Urothelium cell line (cell line): ENCODE measurements around the gene ACER1.
"Not testable (repeated sequence)": the region's sequence is repeated elsewhere in the genome, so short reads cannot be mapped to it uniquely, and the experiment has no call there.

Source experiments
- DNase-seq: peaks from one replicate; pipeline ENCODE4 v3.0.0; 2011; ENCODE audit warnings: low spot score, mixed read lengths
- FAIRE-seq: peaks from 2 replicates; lab custom pipeline; 2011; peaks lifted over from hg19 to GRCh38; lab: Jason Lieb, UNC

Gene ACER1, protein sequence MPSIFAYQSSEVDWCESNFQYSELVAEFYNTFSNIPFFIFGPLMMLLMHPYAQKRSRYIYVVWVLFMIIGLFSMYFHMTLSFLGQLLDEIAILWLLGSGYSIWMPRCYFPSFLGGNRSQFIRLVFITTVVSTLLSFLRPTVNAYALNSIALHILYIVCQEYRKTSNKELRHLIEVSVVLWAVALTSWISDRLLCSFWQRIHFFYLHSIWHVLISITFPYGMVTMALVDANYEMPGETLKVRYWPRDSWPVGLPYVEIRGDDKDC

DNA sequence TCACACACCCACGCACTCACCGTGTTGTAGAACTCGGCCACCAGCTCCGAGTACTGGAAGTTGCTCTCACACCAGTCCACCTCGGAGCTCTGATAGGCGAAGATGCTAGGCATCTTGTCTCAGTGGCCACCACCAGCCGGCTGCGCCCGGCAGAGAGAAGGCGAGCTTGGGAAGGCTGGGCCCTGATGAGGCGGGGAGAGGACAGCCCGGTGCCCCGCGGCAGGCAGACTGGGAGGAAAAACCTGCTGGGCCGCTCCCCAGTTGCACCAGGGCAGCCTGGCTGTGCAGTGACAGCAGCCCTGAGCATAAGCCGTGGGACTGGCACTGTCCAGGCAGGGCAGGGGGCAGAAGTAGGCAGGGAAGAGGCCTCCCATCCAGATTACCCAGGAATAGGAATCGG lies at the start of gene ACER1:
TSS of gene ACER1 (minus strand) at position 174 of the 400 bp plus-strand sequence. CDS start at position 113, 61 bp downstream.
- FAIRE-seq (no peak), DNase-seq (no peak)

GRCh38 chr19:6383188-6383587 lies 49.8 kb upstream of the ACER1 start:
- no peak for FAIRE-seq
- no peak for DNase-seq

- DNase-seq (no peak), FAIRE-seq (no peak)
These were observed 47.8 kb upstream of the ACER1 start for GRCh38 chr19:6381030-6381750.

- FAIRE-seq (no peak), DNase-seq (no peak)
These were observed 46.3 kb upstream of the ACER1 start for GRCh38 chr19:6379744-6380143.

GRCh38 chr19:6378486-6378885 lies 45.1 kb upstream of the ACER1 start:
- no peak for FAIRE-seq
- DNase-seq, result no peak

DNA sequence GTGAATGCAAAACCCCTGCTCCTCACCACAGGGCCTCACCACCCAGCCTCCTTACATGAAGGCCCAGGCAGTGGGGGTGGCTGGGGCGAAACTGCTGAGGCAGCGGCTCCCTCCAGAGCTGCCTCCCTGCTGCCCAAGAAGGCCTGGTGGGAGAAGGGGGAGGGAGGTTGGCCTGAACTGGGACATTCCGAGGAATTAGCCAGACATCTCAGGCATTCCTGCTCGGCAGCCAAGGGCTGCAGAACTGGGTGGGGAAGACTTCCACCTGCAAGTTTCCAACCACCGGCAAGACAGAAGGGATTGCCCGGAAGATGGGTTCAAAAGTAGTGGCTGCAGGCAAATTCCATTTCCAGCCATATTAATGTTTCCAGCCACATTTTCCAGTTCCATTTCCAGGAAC lies 44.6 kb upstream of the ACER1 start:
- no peak for FAIRE-seq
- DNase-seq, result no peak

DNA sequence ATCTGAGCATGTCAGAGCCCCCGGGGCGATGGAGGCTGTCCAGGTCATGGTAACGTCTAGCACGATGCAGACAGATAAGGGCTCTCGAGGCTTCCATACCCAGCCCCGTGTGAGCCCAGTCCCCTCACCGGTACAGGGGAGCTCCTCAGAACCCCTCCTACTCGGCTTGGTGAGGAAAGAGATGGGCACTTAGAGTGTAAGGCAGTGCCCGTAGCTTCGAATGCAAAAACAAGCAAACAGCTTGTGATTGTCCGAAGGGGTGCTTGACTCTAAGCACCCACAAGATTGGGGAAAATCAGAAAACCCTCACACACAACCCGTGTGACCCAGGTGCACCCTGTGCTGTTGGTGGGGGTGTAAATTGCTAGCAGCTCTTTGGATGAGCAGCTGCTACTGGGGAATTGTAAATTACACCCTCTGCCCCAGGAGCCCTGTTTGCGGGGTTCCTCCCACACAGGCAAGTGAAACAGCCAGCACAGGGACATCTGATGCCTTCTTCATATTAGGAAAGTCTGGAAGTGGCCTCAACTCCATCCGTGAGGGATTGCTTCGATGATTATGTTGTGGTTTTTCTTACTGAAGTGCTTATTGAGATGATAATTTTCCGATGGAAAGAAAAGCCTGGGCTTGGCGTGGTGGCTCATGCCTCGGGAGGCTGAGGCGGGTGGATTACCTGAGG lies 43.2 kb upstream of the ACER1 start:
- DNase-seq (no peak), FAIRE-seq (no peak)

- no peak for FAIRE-seq
These were observed 42.1 kb upstream of the ACER1 start, which contains the start of gene PSPN for GRCh38 chr19:6375411-6376010. Gene PSPN, minus strand, starts transcription at chr19:6375933. Its CDS starts 84 bp downstream, at chr19:6375849.

DNA sequence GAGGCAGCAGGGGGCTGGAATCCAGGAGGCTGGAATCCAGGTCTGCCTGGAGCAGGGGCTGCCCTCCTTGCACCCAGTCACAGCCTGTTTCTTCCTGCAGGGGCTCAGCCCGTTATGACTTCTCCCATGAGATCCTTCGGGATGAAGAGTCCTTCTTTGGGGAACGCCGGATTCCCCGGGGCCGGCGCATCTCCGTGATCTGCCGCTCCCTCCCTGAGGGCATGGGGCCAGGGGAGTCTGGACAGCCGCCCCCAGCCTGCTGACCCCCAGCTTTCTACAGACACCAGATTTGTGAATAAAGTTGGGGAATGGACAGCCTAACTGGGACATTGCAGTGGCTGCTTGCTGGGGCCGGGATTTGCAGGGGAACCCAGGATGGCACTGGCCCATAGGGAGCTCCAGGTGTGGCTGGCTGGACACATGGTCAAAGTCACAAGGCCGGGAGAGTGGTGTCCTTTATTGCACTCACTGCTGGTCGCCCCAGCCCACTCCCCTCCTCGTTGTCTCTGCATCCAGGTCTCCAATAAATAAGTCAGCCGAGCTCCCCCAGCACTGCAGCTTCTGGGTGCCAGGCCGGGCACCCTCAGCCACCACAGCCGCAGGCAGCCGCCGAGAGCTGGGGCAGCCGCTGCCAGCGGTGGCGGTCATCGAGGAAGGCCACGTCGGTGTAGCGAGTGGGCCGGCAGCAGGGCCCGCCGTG lies 41.4 kb upstream of the ACER1 start:
- DNase-seq (no peak), FAIRE-seq (no peak)

More at GRCh38 chr19:6375411-6376010, 42.1 kb upstream of the ACER1 start, which contains the start of gene PSPN:
- no peak for DNase-seq

GRCh38 chr19:6374161-6374709 lies 40.8 kb upstream of the ACER1 start:
- no peak for FAIRE-seq
- DNase-seq, result no peak

DNA sequence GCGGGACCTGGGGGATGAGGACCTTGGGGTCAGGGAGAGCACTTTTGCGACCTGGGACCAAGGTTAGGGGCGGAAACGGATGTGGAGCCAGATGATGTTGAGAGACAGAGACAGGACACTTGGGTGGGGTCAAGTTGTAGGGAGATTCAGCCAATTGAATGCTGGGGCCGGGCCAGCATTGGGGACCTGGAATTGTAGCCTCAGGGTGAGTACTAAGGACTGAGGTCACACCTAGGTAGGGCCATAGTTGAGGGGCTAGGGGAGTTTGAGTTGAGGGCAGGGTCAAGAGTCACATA lies 40.3 kb upstream of the ACER1 start:
- FAIRE-seq (no peak), DNase-seq (no peak)

- peak; percentile 95 for FAIRE-seq
These were observed 39.8 kb upstream of the ACER1 start for GRCh38 chr19:6373096-6373812.

DNA sequence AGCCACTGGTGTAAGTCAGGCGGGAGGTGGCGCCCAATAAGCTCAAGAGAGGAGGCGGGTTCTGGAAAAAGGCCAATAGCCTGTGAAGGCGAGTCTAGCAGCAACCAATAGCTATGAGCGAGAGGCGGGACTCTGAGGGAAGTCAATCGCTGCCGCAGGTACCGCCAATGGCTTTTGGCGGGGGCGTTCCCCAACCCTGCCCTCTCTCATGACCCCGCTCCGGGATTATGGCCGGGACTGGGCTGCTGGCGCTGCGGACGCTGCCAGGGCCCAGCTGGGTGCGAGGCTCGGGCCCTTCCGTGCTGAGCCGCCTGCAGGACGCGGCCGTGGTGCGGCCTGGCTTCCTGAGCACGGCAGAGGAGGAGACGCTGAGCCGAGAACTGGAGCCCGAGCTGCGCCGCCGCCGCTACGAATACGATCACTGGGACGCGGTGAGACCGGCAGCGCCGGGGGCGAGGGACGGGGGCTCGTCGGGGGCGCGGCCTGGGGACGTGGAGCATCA lies 39.2 kb upstream of the ACER1 start, which contains the start of gene ALKBH7:
TSS of gene ALKBH7 (plus strand) at position 201 of the 502 bp plus-strand sequence. CDS start at position 228, 27 bp downstream.
- DNase-seq, result peak; percentile 91
- FAIRE-seq, result peak; percentile 20

More at GRCh38 chr19:6373096-6373812, 39.8 kb upstream of the ACER1 start:
- DNase-seq, result peak; percentile 91

- no peak for DNase-seq
- FAIRE-seq, result no peak
These were observed 30.9 kb upstream of the ACER1 start for GRCh38 chr19:6364353-6364752.

GRCh38 chr19:6362351-6362801 lies 29.0 kb upstream of the ACER1 start:
- DNase-seq (no peak), FAIRE-seq (no peak)

DNA sequence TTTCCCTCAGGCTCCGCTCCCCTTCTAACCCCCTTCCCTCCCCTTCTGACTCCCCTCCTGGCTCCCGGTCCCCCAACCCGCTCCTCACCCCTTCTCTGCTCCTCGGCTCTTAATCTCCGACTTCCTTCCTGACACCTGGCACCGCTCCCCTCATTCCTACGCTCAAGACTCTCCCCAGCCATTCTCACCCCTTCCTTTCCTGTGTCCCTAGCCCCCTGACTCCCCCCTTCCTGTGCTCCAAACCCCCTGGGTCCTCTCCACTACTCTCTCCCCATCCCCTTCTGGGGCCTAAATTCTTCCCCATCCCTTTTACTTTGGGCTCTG lies 28.6 kb upstream of the ACER1 start:
- no peak for FAIRE-seq
- no peak for DNase-seq

GRCh38 chr19:6360857-6361216 lies 27.4 kb upstream of the ACER1 start:
- not testable (repeated sequence) for FAIRE-seq, DNase-seq

GRCh38 chr19:6360445-6360844 lies 27.0 kb upstream of the ACER1 start:
- DNase-seq, FAIRE-seq: not testable (repeated sequence)

DNA sequence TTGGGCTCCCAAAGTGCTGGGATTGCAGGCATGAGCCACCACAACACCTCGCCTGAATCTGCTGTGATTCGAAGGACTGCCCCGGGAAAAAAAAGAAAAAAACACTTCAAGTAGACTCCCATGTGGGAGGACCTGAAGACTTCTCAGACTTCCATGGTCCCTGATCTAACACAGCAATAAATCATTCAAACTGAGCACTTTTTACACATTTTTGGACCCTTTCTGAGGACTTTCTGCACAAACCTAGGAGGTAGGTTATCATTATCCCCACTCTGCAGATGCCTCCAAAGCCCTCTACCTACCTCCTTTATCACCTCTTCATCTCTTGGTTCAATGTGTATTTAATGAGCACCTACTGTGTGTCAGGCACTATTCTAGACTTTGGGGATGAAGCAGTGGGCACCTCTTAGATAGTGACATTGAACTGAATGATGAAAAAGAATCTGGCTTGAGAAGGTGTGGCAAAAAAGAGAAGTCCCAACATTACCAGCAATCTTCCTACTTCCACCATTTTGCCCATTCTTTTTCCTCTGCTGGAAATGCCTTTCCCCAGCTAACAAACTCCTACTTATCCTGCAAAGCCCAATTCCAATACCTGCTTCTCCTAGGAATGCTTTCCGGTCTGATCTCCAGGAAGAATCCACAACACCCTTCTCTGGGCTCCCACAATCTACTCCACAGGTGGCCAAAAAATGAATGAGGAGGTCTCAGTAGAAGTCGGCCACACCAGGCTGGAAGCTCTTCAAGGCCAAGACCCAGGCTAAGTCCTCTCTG lies 26.3 kb upstream of the ACER1 start:
- no peak for FAIRE-seq
- no peak for DNase-seq
